ENCODE measurements around the gene IQSEC1.

Gene IQSEC1

GRCh38 chr3:13112521-13113345 lies 39.5 kb upstream of the IQSEC1 start:
- no peak for DNase-seq (ENCODE audit: low read depth, low spot score)
- TF ChIP-seq CTCF (IDR thresholded peaks at IDR 0.05; ENCODE audit: low read depth, low read length), result no peak
- no peak overlapping the region for H3K4me3 ChIP-seq (ENCODE audit: low read depth, low read length)
- in situ Hi-C loops (cut with HindIII; ENCODE audit: low sequenced_read_pairs), result no loop called here

- no peak for TF ChIP-seq CTCF (IDR thresholded peaks at IDR 0.05; ENCODE audit: low read depth, low read length)
- DNase-seq (ENCODE audit: low read depth, low spot score), result no peak
- in situ Hi-C loops (cut with HindIII; ENCODE audit: low sequenced_read_pairs), result no loop called here
- H3K4me3 ChIP-seq (ENCODE audit: low read depth, low read length), result no peak overlapping the region
Observed at GRCh38 chr3:13111873-13112520, 38.8 kb upstream of the IQSEC1 start.

- H3K4me3 ChIP-seq (ENCODE audit: low read depth, low read length), result no peak overlapping the region
- TF ChIP-seq CTCF (IDR thresholded peaks at IDR 0.05; ENCODE audit: low read depth, low read length), result no peak
- DNase-seq (ENCODE audit: low read depth, low spot score), result no peak
- in situ Hi-C loops (cut with HindIII; ENCODE audit: low sequenced_read_pairs), result no loop called here
Observed at GRCh38 chr3:13111173-13111872, 38.1 kb upstream of the IQSEC1 start.

- no peak for DNase-seq (ENCODE audit: low read depth, low spot score)
- TF ChIP-seq CTCF (IDR thresholded peaks at IDR 0.05; ENCODE audit: low read depth, low read length), result no peak
- no peak overlapping the region for H3K4me3 ChIP-seq (ENCODE audit: low read depth, low read length)
- in situ Hi-C loops (cut with HindIII; ENCODE audit: low sequenced_read_pairs), result no loop called here
Observed at GRCh38 chr3:13110678-13111116, 37.5 kb upstream of the IQSEC1 start.

- TF ChIP-seq CTCF (IDR thresholded peaks at IDR 0.05; ENCODE audit: low read depth, low read length), result no peak
- in situ Hi-C loops (cut with HindIII; ENCODE audit: low sequenced_read_pairs), result no loop called here
- no peak overlapping the region for H3K4me3 ChIP-seq (ENCODE audit: low read depth, low read length)
- no peak for DNase-seq (ENCODE audit: low read depth, low spot score)
Observed at GRCh38 chr3:13109516-13109915, 36.3 kb upstream of the IQSEC1 start.

- in situ Hi-C loops (cut with HindIII; ENCODE audit: low sequenced_read_pairs), result no loop called here
- no peak for TF ChIP-seq CTCF (IDR thresholded peaks at IDR 0.05; ENCODE audit: low read depth, low read length)
- no peak for DNase-seq (ENCODE audit: low read depth, low spot score)
- no peak overlapping the region for H3K4me3 ChIP-seq (ENCODE audit: low read depth, low read length)
Observed at GRCh38 chr3:13108861-13109260, 35.6 kb upstream of the IQSEC1 start.

Data from astrocyte of the spinal cord (primary cell).